Measurements from ENCODE around the gene PLAAT4. TPM values are rescaled to one million over a fixed set of nuclear protein-coding genes. Genes with fewer than 3 reads are reported as not detected.

The PLAAT4 gene
- total RNA-seq, 1 donor from 2014 or later = 150 TPM

GRCh38 chr11:63491636-63492372 is 44.8 kb upstream of the PLAAT4 start:
- Histone ChIP-seq H3K27me3 (ENCODE audit: low read depth) (no peaks in the 10 kb centered on the region), H3K4me1 (peaks cover 30% of the 10 kb centered on the region), H3K36me3 (no peaks in the 10 kb centered on the region), H3K27ac (peak overlapping the region; percentile 59), H3K9me3 (no peaks in the 10 kb centered on the region), H3K4me3 (peak overlapping the region; percentile 56)
- intact Hi-C loops (cut with DNase I) = no loop called here
- DNase-seq (no peak), ATAC-seq (peak; percentile 60 to 86)
- TF ChIP-seq CTCF (IDR thresholded peaks at IDR 0.05) = no peak

GRCh38 chr11:63492441-63492840 is 44.2 kb upstream of the PLAAT4 start:
- intact Hi-C loops (cut with DNase I) = no loop called here
- Histone ChIP-seq H3K4me1 (peaks cover 30% of the 10 kb centered on the region), H3K36me3 (no peaks in the 10 kb centered on the region), H3K27me3 (ENCODE audit: low read depth) (no peaks in the 10 kb centered on the region), H3K4me3 (no peak overlapping the region), H3K27ac (no peak overlapping the region), H3K9me3 (no peaks in the 10 kb centered on the region)
- no peak for TF ChIP-seq CTCF (IDR thresholded peaks at IDR 0.05)
- no peak for ATAC-seq
- no peak for DNase-seq

GRCh38 chr11:63493127-63493526 is 43.5 kb upstream of the PLAAT4 start:
- Histone ChIP-seq H3K9me3 (no peaks in the 10 kb centered on the region), H3K36me3 (no peaks in the 10 kb centered on the region), H3K4me3 (no peak overlapping the region), H3K4me1 (peaks cover 30% of the 10 kb centered on the region), H3K27me3 (ENCODE audit: low read depth) (no peaks in the 10 kb centered on the region), H3K27ac (no peak overlapping the region)
- intact Hi-C loops (cut with DNase I) = no loop called here
- ATAC-seq (no peak), DNase-seq (no peak)
- TF ChIP-seq CTCF (IDR thresholded peaks at IDR 0.05) = no peak

GRCh38 chr11:63494975-63495374 is 41.6 kb upstream of the PLAAT4 start:
- DNase-seq (no peak), ATAC-seq (no peak)
- intact Hi-C loops (cut with DNase I) = no loop called here
- Histone ChIP-seq H3K4me1 (peaks cover 21% of the 10 kb centered on the region), H3K9me3 (peaks cover 5% of the 10 kb centered on the region), H3K27ac (no peak overlapping the region), H3K4me3 (no peak overlapping the region), H3K27me3 (ENCODE audit: low read depth) (no peaks in the 10 kb centered on the region), H3K36me3 (no peaks in the 10 kb centered on the region)
- no peak for TF ChIP-seq CTCF (IDR thresholded peaks at IDR 0.05)

- no peak for ATAC-seq
Measured at GRCh38 chr11:63499874-63500273, 36.7 kb upstream of the PLAAT4 start.

More at GRCh38 chr11:63499874-63500273, 36.7 kb upstream of the PLAAT4 start:
- no peak for TF ChIP-seq CTCF (IDR thresholded peaks at IDR 0.05)
- Histone ChIP-seq H3K27me3 (ENCODE audit: low read depth) (no peaks in the 10 kb centered on the region), H3K4me1 (peaks cover 12% of the 10 kb centered on the region), H3K36me3 (no peaks in the 10 kb centered on the region), H3K4me3 (no peak overlapping the region), H3K27ac (no peak overlapping the region), H3K9me3 (peaks cover 12% of the 10 kb centered on the region)
- no peak for DNase-seq
- intact Hi-C loops (cut with DNase I) = no loop called here
